ENCODE data around the gene FUS.

DNA sequence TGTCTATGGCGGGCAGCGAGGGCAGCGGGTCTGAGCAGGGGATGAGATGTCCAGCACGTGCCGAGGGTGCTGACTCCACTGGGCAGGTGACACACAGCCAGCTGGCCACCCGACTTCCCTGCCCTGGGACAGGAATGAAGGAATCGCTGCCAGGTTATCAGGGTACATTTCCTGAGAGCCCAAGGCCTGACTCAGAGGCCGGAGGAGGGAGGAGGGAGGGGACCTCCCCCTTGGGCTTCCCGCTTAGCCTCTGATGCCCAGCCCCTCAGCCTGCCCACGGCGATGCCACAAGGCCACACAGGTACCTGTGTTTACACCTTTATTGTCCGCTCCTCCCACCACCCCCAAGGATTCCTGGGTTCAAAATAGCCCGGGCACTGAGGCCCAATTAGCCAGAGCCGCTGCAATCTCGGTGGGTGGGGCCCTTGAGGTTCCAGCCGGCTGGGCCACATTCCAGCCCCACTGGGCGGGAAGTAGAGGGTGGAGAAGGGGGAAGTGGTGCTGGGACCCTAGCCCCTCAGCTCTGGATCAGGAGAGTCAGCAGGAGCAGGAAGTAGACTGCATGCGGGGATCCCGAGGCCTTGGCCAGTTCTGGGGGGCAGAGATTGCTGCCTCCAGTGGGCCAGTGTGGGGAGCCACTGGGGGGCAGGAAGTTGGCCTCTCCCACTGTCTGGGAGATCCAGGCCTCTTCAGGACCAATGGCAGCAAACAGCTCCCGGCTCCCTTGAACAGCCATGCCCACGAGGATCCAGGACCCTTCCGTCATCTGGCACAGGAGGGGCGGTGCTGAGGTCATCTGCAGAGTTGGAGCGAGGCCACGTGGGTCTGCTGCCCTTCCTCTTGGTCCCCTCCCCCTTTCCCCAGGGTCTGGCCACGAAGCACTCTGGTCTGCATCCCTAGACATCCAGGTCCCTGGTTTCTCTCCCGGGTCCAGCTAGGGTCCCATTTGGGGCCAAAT, 41.0 kb upstream of the FUS start:
- TF ChIP-seq POLR2A (IDR thresholded peaks at IDR 0.05) (no peak), CTCF (IDR thresholded peaks at IDR 0.05) (no peak), EP300 (IDR thresholded peaks at IDR 0.05) (no peak), POLR2AphosphoS5 (IDR thresholded peaks at IDR 0.05) (no peak)

Data from gastroesophageal sphincter (tissue), 3 donors.